ENCODE results near the gene RPL28. TPM values are rescaled to one million over a fixed set of nuclear protein-coding genes. Genes with fewer than 3 reads are reported as not detected.
A peak's percentile ranks its signal among the peaks of the same experiment; 100 is the strongest.

RPL28 gene
- total RNA-seq (2022) (2,816 and 2,868 TPM in 2 replicates), Bru-seq, nascent RNA (percentile 97 among the genes with signal in this experiment), BruChase-seq, experiment 1, labeled RNA remaining after a 6-hour chase (percentile 97 among the genes with signal in this experiment), BruChase-seq, experiment 2, labeled RNA remaining after a 2-hour chase (percentile 96 among the genes with signal in this experiment)
- long read RNA-seq, full-length matches to known transcripts, result 803 of 854 reads
- long read RNA-seq, partial matches to known transcripts, result 31 of 854 reads
- long read RNA-seq, other reads (novel, unspliced or antisense), result 20 of 854 reads

DNA sequence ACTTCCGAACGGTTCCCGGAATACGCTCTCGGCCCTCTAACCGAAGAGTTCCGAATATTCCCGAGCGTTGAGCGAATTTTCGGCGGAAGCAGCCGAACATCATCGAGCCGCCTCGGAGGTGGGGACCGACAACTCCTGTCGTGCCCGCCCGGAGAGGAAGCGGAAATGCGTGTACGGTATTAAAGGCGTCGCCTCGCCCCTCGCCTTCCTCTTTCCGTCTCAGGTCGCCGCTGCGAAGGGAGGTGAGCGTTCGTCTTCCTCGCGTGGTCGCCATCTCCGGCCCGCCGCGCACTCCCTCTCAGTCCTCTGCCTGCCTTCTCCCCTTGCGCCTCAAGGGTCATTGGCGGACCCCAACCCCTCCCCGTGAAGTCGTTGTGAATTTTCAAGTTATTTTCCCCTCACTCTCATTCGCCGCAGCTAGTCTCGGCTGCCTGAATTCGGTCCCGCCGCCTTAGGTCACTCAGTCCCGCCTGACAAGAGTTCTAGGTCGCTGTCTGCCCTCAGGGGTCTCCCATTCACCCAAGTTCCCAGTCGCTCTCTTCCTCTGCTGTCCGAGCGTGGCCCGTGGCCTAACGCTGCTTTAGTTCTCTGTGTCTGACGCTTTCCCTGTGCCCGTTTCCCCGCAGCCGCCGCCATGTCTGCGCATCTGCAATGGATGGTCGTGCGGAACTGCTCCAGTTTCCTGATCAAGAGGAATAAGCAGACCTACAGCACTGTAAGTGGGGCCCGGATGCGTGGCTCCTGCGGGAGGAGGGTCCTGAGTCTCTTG is at the start of gene RPL28:
TSS of gene RPL28 (plus strand) at position 209 of the 769 bp plus-strand sequence. CDS start at position 635, 426 bp downstream.
- BruUV-seq (replicated peaks), result TSS peak; percentile 69
- CTCF ChIA-PET, result interaction anchor here (0.6 to 2.2 kb wide), 3 partner anchors 17 to 101 kb away, joined by 3 to 13 read pairs (median 4); no protein-coding TSS in a partner anchor
- Mint-ChIP-seq H3K36me3 (ENCODE audit: insufficient read depth, unreplicated experiment) (peaks cover 65% of the 10 kb centered on the region), H3K4me3 (ENCODE audit: unreplicated experiment) (peak within 1 kb of the TSS; percentile 89), H3K27ac (ENCODE audit: low read depth, unreplicated experiment) (peak within 1 kb of the TSS; percentile 93), H3K4me1 (ENCODE audit: insufficient read depth, unreplicated experiment) (peaks cover 42% of the 10 kb centered on the region), H3K27me3 (ENCODE audit: insufficient read depth, unreplicated experiment) (no peaks in the 10 kb centered on the region), H3K9me3 (ENCODE audit: unreplicated experiment) (no peaks in the 10 kb centered on the region)
- TF ChIP-seq, protein P1, sequence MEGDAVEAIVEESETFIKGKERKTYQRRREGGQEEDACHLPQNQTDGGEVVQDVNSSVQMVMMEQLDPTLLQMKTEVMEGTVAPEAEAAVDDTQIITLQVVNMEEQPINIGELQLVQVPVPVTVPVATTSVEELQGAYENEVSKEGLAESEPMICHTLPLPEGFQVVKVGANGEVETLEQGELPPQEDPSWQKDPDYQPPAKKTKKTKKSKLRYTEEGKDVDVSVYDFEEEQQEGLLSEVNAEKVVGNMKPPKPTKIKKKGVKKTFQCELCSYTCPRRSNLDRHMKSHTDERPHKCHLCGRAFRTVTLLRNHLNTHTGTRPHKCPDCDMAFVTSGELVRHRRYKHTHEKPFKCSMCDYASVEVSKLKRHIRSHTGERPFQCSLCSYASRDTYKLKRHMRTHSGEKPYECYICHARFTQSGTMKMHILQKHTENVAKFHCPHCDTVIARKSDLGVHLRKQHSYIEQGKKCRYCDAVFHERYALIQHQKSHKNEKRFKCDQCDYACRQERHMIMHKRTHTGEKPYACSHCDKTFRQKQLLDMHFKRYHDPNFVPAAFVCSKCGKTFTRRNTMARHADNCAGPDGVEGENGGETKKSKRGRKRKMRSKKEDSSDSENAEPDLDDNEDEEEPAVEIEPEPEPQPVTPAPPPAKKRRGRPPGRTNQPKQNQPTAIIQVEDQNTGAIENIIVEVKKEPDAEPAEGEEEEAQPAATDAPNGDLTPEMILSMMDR (IDR thresholded peaks at IDR 0.05; ENCODE audit: unreplicated experiment), result no peak
- intact Hi-C loops (cut with micrococcal nuclease), result loop anchor here (1.0 to 2.0 kb wide), 4 partner anchors 47 to 93 kb away; partner anchors contain the start of gene KMT5C
- DNase-seq (ENCODE audit: unreplicated experiment), result peak; percentile 99
- POLR2A ChIA-PET, result interaction anchor here (0.7 to 7.2 kb wide), 9 partner anchors 14 to 94 kb away, joined by 3 to 98 read pairs (median 4); partner anchors contain the start of genes KMT5C and UBE2S

DNA sequence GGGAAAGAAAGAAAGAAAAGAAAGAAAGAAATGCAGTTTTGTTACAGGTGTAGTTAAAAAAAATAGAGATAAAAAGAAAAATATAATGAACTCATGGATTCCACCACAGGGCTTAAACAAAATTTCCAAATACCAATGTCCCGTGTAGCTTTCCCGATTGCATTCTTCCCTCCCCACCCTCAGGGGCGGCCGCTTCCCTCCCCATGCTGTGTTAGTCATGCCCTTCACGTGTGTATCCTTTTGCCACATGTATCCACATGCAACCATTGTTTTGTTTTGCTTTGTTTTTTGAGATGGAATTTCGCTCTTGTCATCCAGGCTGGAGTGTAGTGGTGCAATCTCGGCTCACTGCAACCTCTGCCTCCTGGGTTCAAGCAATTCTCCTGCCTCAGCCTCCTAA is 49.6 kb upstream of the RPL28 start:
- no TSS peak for BruUV-seq (replicated peaks)
- ChIA-PET POLR2A (interaction anchor here (0.6 to 5.1 kb wide), 14 partner anchors 8 to 319 kb away, joined by 3 to 98 read pairs (median 3); partner anchors contain the start of genes HSPBP1, PPP6R1, RPL28 and TMEM150B), CTCF (interaction anchor here (0.7 to 3.5 kb wide), 5 partner anchors 34 to 317 kb away, joined by 3 to 36 read pairs (median 3); no protein-coding TSS in a partner anchor)
- peak overlapping the region; percentile 9 for H3K4me3 Mint-ChIP-seq (ENCODE audit: unreplicated experiment)
- peaks cover 28% of the 10 kb centered on the region for H3K4me1 Mint-ChIP-seq (ENCODE audit: insufficient read depth, unreplicated experiment)
- H3K27me3 Mint-ChIP-seq (ENCODE audit: insufficient read depth, unreplicated experiment), result no peaks in the 10 kb centered on the region
- DNase-seq (ENCODE audit: unreplicated experiment), result peak; percentile 93
- H3K27ac Mint-ChIP-seq (ENCODE audit: low read depth, unreplicated experiment), result peak overlapping the region; percentile 94
- no peaks in the 10 kb centered on the region for H3K9me3 Mint-ChIP-seq (ENCODE audit: unreplicated experiment)
- TF ChIP-seq, protein P1 (IDR thresholded peaks at IDR 0.05; ENCODE audit: unreplicated experiment), result no peak
- peaks cover 16% of the 10 kb centered on the region for H3K36me3 Mint-ChIP-seq (ENCODE audit: insufficient read depth, unreplicated experiment)
- intact Hi-C loops (cut with micrococcal nuclease), result no loop called here

DNA sequence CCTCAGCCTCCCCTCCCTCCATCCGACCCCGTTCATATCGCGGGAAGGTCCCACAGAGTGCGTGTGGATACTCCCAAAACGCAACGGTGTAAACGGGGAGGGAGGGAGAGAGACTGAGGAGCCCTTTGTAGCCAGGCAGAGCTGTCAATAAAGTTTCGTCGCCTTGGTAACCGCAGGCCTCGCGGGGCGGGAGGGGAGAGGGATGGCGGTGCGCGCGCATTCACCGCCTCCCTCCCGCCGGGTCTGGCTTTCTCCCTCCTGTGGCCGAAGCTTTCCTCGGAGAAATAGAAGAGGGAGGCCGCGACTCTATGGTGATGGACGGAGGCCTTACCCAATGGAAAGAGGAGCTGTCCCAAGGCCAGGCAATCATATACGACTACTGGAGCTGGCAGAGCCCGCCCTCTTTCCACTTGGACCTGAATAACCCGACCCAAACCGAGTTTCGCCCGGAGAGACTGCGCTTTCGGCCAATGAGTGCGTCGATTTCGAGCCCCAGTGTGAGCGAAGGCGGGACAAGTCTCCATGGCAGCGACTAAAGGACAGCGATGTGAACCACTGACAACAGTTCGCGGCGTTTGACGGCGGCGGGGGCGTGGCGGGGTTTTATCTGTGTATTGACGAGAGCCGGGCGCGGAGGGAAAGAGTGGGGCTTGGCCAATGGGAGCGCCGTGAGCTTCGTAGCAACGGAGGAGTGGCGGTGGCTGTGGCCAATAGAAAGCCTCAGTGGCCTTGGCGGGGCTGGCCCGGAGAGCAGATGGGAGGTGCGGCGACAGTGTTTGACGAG is 46.4 kb upstream of the RPL28 start, which contains the start of gene KMT5C:
TSS of gene KMT5C (plus strand) at position 772 of the 784 bp plus-strand sequence. CDS start 2,061 bp downstream, outside the sequence.
- H3K27me3 Mint-ChIP-seq (ENCODE audit: insufficient read depth, unreplicated experiment), result no peaks in the 10 kb centered on the region
- TF ChIP-seq, protein P1 (IDR thresholded peaks at IDR 0.05; ENCODE audit: unreplicated experiment), result no peak
- CTCF ChIA-PET, result interaction anchor here (0.5 to 3.5 kb wide), 17 partner anchors 10 to 198 kb away, joined by 3 to 36 read pairs (median 4); no protein-coding TSS in a partner anchor
- peak within 1 kb of the TSS; percentile 100 for H3K27ac Mint-ChIP-seq (ENCODE audit: low read depth, unreplicated experiment)
- peaks cover 33% of the 10 kb centered on the region for H3K4me1 Mint-ChIP-seq (ENCODE audit: insufficient read depth, unreplicated experiment)
- DNase-seq (ENCODE audit: unreplicated experiment), result peak; percentile 100
- intact Hi-C loops (cut with micrococcal nuclease), result loop anchor here (1.0 to 2.0 kb wide), 3 partner anchors 14 to 46 kb away; partner anchors contain the start of gene RPL28
- no TSS peak for BruUV-seq (replicated peaks)
- POLR2A ChIA-PET, result interaction anchor here (0.6 to 5.1 kb wide), 44 partner anchors 10 to 316 kb away, joined by 3 to 98 read pairs (median 4); partner anchors contain the start of genes DNAAF3, FIZ1, HSPBP1 and IL11
- peak within 1 kb of the TSS; percentile 80 for H3K4me3 Mint-ChIP-seq (ENCODE audit: unreplicated experiment)
- no peaks in the 10 kb centered on the region for H3K9me3 Mint-ChIP-seq (ENCODE audit: unreplicated experiment)
- peaks cover 29% of the 10 kb centered on the region for H3K36me3 Mint-ChIP-seq (ENCODE audit: insufficient read depth, unreplicated experiment)
